Umbilical cord (tissue), 2 donors: Measurements from ENCODE around the gene ARSJ. TPM values are rescaled to one million over a fixed set of nuclear protein-coding genes. Genes with fewer than 3 reads are reported as not detected.
"Not testable (repeated sequence)": the region's sequence is repeated elsewhere in the genome, so short reads cannot be mapped to it uniquely, and the experiment has no call there.

ENCODE experiments used
- DNase-seq: peaks from one replicate; pipeline ENCODE4 v3.0.0-alpha.2; 2015; ENCODE audit warnings: low spot score
- total RNA-seq: library from RNA; depleted of rRNA; stranded (reverse); fragments of >200 nt; gene quantifications from one replicate; pipeline ENCODE4 v1.2.3, GENCODE V29; 2014; ENCODE audit warnings: low replicate concordance; ENCODE audit not compliant: insufficient read depth

Gene ARSJ
- 45.7 TPM for total RNA-seq

DNA sequence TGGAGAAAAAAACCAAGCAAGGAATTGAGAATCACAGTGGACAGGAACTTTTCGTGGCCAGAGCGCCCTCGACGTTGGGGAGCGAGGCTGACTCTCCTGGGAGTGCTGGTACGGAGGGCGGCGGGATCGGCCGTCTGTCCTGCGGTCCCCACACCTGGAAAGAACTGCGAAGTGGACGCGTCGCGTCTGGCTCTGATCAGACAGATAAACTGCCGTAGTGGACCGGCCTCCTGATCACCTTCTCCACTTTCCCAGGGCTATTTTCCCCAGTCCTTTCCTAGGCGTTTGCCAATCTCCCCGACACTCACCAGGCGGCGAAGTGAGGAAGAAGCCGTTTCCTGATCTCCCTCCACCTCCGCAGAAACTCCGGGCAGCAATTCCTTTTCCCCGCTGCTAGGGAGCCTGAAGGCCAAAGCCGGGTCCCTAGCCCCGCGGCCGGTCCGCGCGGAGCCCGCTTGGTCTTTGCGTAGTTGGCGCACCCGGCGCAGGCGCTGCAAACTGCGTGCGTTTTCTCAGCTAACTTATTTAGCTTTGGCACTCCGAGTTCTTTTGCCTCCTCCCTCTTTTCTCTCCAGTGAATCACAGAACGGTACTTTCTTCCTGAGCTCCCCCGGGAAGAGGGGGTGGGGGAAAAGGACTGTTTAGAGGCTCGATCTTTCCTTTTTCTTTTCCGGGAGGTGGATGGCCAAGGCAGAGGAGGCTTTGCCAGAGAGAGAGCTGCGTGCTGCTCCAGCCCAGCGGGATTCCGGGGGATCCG lies at the start of gene ARSJ:
TSS of gene ARSJ (minus strand) at position 500 of the 757 bp plus-strand sequence. CDS start 813 bp downstream, outside the sequence.
- DNase-seq: peak; percentile 81

- no peak for DNase-seq
Measured at GRCh38 chr4:114028071-114028470, 48.6 kb upstream of the ARSJ start.

GRCh38 chr4:114027596-114027995 lies 48.1 kb upstream of the ARSJ start:
- no peak for DNase-seq

DNA sequence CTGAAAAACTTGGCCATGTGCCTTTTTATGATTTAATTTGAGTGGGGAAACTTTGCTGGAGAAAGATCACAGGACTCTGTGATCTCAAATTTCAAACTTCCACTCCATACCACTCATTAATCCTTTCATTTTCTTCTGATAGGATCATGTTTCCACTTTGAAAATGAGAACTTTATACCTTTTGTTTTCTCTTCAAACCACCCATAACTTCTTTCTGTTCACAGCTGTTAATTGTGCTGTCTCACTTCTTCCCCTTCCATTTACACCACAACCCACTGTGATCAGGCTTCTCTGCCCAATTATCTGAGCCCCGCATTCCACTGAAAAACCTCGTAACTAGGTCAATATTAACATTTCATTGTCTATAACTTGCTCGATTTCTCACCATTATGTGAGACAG lies 47.0 kb upstream of the ARSJ start:
- no peak for DNase-seq

DNA sequence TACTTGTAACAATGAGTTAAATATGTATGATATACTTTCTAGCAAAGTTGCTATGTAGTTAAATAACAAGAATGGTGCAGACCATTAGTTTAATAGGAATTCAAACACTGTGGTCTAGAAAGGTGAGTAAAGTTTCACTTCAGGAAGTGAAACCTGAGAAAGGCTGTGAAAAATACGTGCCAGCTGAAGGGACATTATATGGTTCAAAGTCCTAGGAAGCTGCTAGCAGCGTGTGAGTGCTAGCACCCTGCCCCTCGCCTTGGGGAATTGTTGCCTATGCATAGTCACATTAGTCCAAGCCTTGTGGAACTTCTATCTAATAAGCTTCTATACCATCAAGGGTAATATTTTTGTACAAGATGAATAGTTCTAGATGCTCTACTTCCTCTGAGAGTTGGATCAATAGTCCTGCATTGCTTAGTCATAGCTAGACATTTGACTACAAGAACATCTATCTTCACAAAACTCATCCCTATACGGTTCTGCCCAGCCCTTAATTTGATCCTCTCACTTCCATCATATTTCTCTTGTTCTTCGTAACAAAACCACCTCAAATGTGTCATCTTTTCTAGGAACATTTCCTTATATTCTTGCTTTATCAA lies 45.8 kb upstream of the ARSJ start:
- DNase-seq: no peak

- DNase-seq: no peak
Measured at GRCh38 chr4:114021451-114021850, 42.0 kb upstream of the ARSJ start.

- no peak for DNase-seq
Measured at GRCh38 chr4:114019969-114020358, 40.5 kb upstream of the ARSJ start.

DNA sequence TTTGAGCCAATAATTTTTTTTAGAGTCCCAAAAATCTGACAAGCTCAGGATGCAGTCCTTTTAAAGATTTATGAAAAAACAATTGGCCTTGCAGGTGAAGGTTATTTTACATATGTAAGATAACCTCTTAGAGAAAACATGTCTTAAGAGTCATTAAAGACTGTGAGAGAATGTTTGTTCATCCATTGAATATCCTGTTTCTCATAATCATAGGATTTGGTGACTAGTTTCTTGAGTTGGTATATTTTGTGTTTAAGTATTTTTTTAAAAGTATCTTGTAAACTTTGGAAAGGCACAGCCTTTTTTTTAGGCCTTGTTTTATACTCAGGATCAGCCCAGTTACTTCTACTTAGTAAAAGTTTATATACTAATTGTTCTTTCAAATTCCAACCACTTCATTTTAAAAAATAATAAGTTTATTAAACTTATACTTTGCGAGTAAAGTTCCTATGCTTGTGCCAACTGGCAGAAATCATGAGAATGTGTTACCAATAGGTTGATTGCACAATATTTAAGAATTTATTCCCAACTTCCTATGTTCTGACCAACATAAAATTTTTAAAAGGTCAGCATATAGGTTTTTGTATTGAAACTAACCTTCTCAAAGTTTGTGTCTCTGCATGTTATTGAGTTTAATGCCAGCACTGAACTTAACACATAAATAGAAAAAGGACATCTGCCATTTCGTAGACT lies 40.0 kb upstream of the ARSJ start:
- no peak for DNase-seq

GRCh38 chr4:114017120-114017917 lies 37.9 kb upstream of the ARSJ start:
- DNase-seq: no peak

DNA sequence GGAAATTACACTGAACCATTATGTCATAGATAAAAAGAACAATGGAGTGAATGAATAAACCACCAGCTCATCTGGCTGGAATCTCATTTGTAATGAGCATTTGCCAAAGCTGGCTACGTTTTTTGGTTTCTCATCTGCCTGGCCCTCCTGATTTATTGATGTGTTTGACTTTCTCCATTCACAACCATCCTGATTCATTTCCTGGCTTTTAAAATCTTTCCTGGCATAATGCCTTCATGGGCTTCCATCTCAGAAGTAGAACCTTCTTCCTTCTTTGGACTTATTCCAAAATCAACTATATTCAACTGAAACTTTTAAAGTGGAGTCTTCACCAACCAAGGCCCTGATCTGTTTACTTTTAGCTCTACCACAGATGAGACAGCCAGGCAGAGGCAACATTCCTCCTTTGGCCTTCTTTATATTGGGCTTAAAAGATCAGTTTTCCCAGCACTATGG lies 36.0 kb upstream of the ARSJ start:
- peak; percentile 39 for DNase-seq

DNA sequence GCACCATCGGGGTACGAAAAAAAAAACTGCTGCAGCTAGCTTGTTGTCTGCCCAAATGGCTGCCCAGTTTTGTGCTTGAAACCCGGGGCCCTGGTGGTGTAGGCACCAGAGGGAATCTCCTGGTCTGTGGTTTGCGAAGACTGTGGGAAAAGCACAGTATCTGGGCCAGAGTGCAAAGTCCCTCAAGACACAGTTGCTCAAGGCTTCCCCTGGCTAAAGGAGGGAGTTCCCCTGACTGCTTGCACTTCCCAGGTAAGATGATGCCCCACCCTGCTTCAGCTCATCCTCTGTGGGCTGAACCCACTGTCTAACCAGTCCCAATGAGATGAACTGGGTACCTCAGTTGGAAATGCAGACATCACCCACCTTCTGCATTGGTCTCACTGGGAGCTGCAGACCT lies 33.8 kb upstream of the ARSJ start:
- not testable (repeated sequence) for DNase-seq

DNA sequence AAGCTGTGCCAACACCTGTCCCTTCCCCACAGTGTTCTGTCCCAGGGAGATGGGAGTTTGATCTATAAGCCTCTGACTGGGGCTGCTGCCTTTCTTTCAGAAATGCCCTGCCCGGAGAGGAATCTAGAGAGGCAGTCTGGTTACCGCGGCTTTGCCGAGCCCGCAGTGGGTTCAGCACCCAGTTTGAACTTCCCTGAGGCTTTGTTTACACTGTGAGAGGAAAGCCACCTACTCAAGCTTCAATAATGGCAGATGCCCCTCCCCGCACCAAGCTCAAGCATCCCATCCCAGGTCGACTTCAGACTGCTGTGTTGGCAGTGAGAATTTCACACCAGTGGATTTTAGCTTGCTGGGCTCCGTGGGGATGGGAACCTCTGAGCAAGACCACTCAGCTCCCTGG lies 33.3 kb upstream of the ARSJ start:
- no peak for DNase-seq

DNA sequence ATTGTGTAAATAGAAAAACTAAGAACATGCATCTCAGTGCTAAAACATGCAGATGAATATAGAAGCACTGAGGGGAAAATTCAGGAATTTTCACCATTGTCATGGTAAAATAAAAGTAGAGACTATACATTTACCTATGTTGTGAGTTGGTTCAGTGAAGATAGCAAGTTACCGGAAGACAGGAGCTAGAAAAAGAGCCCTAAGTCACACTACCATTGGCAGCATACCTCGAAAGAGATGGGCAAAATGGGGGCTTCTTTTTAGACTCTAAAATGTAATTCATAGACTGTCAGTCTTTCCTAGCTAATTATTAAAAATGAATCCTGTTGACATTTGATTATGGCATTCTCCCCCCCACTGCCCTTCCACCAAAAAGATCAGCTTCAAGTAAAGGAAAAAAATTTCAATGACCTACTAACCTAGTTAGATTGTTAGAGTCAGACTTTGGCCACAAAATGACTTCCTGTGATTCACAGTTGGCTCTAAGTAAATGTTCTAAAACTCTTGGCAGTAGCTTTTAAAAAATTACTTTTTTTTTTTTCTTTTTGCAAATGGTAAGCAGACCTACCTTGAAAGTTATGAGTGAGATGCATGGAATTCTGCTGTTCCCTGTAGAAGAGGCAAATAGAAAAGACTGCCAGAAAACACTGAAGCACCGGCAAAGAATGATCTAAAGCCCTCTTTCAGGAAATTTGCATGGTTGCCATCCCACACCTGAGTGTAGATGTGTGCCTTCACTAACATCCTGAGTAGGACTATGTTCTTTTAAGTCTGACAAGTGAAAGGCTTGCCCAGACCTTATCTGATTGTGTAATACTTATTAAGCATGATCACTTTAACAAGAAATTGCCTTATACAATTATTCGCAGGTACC lies 26.4 kb upstream of the ARSJ start:
- DNase-seq: no peak

DNA sequence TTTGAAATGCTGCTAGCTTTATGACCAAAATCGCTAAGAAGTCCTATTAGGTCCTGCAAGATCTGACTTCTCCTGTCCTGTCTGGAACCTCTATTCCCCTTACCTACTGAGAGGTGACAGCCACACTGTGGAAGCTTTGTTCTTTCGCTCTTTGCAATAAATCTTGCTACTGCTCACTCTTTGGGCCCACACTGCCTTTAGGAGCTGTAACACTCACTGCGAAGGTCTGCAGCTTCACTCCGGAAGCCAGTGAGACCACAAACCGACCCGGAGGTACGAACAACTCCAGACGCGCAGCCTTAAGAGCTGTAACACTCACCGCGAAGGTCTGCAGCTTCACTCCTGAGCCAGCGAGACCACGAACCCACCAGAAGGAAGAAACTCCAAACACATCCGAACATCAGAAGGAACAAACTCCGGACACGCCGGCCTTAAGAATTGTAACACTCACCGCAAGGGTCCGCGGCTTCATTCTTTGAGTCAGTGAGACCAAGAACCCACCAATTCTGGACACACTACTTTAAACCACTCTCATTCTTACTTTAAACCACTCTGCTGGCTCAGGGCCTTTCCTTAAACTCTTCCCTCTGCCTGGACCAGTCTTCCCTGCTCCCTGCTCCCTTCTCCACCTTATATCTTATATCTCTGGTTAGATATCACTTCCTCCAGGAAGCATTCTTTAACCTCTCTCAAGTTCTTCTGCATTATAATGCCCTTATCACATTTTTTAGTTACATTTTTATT lies 25.2 kb upstream of the ARSJ start:
- not testable (repeated sequence) for DNase-seq

GRCh38 chr4:113998531-113998930 lies 19.1 kb upstream of the ARSJ start:
- DNase-seq: peak; percentile 81

GRCh38 chr4:113998079-113998478 lies 18.6 kb upstream of the ARSJ start:
- DNase-seq: peak; percentile 35

DNA sequence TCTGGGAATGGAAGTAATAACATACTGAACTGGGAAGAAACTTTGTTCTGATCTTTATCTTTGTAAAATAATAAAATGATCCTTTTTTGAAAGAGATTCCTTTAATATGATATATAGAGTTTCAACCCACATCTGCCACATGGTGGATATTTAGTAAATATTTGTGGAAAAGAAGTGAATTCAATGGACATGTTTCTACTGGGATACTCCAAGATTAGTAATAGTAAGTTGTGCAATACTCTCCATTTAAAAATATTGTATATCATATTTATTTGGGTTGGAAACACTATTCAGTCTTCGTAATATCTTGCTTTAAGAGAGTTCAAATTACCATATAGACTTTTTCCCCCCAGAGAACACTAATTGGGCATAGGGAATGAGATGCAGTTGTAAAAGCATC lies 17.8 kb upstream of the ARSJ start:
- no peak for DNase-seq

GRCh38 chr4:113996599-113997177 lies 17.2 kb upstream of the ARSJ start:
- no peak for DNase-seq

- DNase-seq: no peak
Measured at GRCh38 chr4:113993887-113994286, 14.4 kb upstream of the ARSJ start.

GRCh38 chr4:113990886-113991285 lies 11.4 kb upstream of the ARSJ start:
- DNase-seq: no peak
